Activated naive CD8-positive, alpha-beta T cell treated with anti-CD3 and anti-CD28 coated beads for 36 hours (primary cell): ENCODE data around the gene ZNF850. TPM values are rescaled to one million over a fixed set of nuclear protein-coding genes. Genes with fewer than 3 reads are reported as not detected.
"Not testable (repeated sequence)": the region's sequence is repeated elsewhere in the genome, so short reads cannot be mapped to it uniquely, and the experiment has no call there.

Experiments
- DNase-seq: peaks from one replicate; pipeline ENCODE4 v3.0.0; 2021
- H3K27ac Mint-ChIP-seq: one replicate; pipeline ENCODE4 v1.8.0; 2022; ENCODE audit warnings: mild to moderate bottlenecking, moderate library complexity, mixed read lengths
- H3K27me3 Mint-ChIP-seq: one replicate; pipeline ENCODE4 v1.8.0; 2022; ENCODE audit warnings: mild to moderate bottlenecking, mixed read lengths
- H3K36me3 Mint-ChIP-seq: one replicate; pipeline ENCODE4 v1.8.0; 2021; ENCODE audit warnings: mild to moderate bottlenecking, mixed read lengths
- H3K4me1 Mint-ChIP-seq: one replicate; pipeline ENCODE4 v1.8.0; 2021; ENCODE audit warnings: mixed read lengths
- H3K4me3 Mint-ChIP-seq: one replicate; pipeline ENCODE4 v1.8.0; 2022; ENCODE audit warnings: mild to moderate bottlenecking, moderate library complexity, mixed read lengths
- H3K9me3 Mint-ChIP-seq: one replicate; pipeline ENCODE4 v1.8.0; 2022; ENCODE audit warnings: mixed read lengths
- total RNA-seq, 2 experiments: library from RNA; stranded (reverse); gene quantifications; one replicate each; pipeline ENCODE4 v1.2.3, GENCODE V29; 2021

ZNF850 gene
- total RNA-seq, 2 experiments from 2014 or later, result 10.6 to 13.6 TPM

DNA sequence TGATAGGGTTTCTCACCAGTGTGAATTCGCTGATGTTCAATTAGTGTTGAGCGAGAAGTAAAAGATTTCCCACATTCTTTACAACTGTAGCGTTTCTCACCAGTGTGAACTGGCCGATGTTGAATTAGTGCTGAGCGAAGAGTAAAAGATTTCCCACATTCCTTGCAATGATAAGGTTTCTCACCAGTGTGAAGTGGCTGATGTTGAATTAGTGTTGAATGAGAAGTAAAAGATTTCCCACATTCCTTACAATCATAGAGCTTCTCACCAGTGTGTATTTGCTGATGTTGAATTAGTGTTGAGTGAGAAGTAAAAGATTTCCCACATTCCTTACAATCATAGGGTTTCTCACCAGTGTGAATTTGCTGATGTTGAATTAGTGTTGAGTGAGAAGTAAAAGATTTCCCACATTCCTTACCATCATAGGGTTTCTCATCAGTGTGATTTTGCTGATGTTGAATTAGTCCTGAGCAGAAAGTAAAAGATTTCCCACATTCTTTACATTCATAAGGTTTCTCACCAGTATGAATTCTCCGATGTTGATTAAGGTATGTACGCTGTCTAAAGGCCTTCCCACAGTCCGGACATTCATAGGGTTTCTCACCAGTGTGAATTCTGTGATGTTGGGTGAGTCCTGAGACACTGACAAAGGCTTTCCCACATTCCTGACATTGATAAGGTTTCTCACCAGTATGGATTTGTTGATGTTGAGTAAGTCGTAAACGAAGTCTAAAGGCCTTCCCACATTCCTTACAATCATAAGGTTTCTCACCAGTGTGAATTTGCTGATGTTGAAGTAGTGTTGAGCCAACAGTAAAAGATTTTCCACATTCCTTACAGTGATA is 24.0 kb downstream of the ZNF850 start:
- Mint-ChIP-seq H3K27ac (no peak overlapping the region), H3K4me3 (no peak overlapping the region), H3K36me3 (peaks cover 93% of the 10 kb centered on the region), H3K9me3 (peaks cover 68% of the 10 kb centered on the region), H3K27me3 (no peaks in the 10 kb centered on the region), H3K4me1 (no peaks in the 10 kb centered on the region)
- DNase-seq, result no peak

DNA sequence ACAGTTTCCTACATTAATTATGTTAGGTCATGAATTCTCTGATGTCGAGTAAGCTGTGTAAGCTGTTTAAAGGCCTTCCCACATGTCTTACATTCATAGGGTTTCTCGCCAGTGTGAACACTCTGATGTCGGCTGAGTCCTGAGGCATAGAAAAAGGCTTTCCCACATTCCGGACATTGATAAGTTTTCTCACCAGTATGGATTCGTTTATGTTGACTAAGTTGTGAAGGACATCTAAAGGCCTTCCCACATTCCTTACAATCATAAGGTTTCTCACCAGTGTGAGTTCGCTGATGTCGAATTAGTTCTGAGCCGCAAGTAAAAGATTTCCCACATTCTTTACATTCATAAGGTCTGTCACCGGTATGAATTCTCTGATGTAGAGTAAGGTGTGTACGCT is 24.9 kb downstream of the ZNF850 start:
- Mint-ChIP-seq H3K36me3 (peaks cover 95% of the 10 kb centered on the region), H3K27ac (no peak overlapping the region), H3K9me3 (peaks cover 70% of the 10 kb centered on the region)

DNA sequence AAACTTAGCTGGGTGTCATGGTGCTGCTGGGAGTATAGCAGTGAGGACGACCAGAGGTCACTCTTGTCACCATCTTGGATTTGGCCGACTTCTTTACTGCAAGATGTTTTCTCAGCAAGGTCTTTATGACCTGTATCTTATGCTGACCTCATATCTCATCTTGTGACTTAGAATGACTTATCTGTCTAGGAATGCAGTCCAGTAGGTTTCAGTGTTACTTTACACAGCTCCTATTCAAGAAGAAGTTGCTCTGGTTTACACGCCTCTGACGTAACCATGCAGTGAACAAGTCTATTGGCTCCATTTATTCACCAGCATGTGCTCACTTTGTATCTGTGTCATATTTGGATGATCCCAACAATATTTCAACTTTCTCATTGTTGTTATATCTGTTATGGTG is 26.7 kb downstream of the ZNF850 start:
- no peak for DNase-seq
- Mint-ChIP-seq H3K9me3 (peaks cover 69% of the 10 kb centered on the region), H3K4me1 (no peaks in the 10 kb centered on the region), H3K4me3 (no peak overlapping the region), H3K27me3 (no peaks in the 10 kb centered on the region), H3K36me3 (peaks cover 93% of the 10 kb centered on the region), H3K27ac (no peak overlapping the region)

More for the DNA sequence above, 24.9 kb downstream of the ZNF850 start:
- no peaks in the 10 kb centered on the region for H3K4me1 Mint-ChIP-seq
- H3K4me3 Mint-ChIP-seq, result no peak overlapping the region
- DNase-seq, result no peak
- H3K27me3 Mint-ChIP-seq, result no peaks in the 10 kb centered on the region

DNA sequence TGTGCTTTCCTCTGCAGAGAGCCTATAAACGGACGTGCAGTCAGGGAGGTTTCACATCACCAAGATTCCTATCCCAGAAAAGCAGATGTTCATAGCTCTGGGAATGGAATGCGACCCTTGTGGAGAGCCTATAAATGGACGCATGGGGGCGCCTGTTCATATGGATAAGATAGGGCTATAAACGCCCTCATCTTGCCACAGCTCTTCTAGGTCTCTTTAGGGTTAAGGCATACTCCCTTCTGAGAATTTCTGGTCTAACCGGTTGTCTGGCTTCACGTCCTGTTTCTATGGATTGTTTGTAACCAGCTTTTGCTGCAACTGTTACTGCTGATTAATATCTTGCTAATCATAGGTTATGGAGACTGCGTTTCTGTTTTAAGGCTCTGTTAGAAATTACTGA is 36.4 kb downstream of the ZNF850 start:
- H3K27me3 Mint-ChIP-seq, H3K4me1 Mint-ChIP-seq, DNase-seq, H3K4me3 Mint-ChIP-seq, H3K27ac Mint-ChIP-seq: not testable (repeated sequence)
- H3K9me3 Mint-ChIP-seq, result peaks cover 76% of the 10 kb centered on the region
- peaks cover 79% of the 10 kb centered on the region for H3K36me3 Mint-ChIP-seq

DNA sequence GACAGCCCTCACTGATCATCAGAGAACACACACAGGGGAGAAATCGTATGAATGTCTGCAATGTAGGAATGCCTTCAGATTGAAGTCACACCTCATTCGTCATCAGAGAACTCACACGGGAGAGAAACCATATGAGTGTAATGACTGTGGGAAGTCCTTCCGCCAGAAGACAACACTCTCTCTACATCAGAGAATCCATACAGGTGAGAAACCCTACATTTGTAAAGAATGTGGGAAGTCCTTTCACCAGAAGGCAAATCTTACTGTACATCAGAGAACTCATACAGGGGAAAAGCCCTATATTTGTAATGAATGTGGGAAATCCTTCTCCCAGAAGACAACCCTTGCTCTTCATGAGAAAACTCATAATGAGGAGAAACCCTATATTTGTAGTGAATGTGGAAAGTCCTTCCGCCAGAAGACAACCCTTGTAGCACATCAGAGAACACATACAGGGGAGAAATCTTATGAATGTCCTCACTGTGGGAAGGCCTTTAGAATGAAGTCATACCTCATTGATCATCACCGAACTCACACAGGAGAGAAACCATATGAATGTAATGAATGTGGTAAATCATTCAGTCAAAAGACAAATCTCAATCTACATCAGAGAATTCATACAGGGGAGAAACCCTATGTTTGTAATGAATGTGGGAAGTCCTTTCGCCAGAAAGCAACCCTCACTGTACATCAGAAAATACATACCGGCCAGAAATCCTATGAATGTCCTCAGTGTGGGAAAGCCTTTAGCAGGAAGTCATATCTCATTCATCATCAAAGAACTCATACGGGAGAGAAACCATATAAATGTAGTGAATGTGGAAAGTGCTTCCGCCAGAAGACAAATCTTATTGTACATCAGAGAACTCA is 52.7 kb downstream of the ZNF850 start:
- DNase-seq, result no peak
- peaks cover 83% of the 10 kb centered on the region for H3K36me3 Mint-ChIP-seq
- H3K27me3 Mint-ChIP-seq, result no peaks in the 10 kb centered on the region
- H3K4me1 Mint-ChIP-seq, result no peaks in the 10 kb centered on the region
- H3K27ac Mint-ChIP-seq, result no peak overlapping the region
- peaks cover 59% of the 10 kb centered on the region for H3K9me3 Mint-ChIP-seq
- H3K4me3 Mint-ChIP-seq, result no peak overlapping the region

DNA sequence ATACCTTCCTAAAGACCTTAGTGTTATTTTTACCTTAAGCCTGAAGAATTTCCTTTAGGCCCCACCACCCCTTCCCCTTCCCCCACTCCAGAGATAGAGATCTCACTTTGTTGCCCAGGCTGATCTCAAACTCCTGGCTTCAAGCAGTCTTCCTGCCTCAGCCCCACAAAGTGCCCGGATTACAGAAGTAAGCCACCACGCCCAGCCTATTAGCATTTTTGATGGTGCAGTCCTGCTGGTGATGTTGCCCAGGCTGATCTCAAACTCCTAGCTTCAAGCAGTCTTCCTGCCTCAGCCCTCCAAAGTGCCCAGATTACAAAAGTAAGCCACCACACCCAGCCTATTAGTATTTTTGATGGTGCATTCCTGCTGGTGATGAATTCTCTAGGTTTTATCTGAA is 63.2 kb downstream of the ZNF850 start:
- H3K27me3 Mint-ChIP-seq, result no peaks in the 10 kb centered on the region
- no peaks in the 10 kb centered on the region for H3K4me1 Mint-ChIP-seq

DNA sequence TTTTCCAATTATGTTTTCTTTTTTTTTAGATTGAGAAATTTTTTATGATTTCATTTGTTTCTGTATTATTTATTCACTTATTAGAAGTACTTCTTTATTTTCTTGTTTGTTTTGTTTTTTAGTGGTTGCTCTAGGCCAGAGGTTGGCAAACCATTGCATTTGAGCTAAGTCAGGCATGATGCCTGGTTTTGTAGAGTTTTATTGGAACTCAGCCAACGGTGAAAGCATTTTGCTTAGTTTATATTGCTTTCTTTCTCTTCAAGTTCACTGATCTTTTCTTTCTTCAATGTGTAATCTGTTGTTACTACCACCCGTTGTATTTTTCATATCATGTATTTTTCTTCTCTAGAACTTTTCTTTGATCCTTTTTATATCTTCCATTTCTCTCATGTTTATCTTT is 65.5 kb downstream of the ZNF850 start:
- no peaks in the 10 kb centered on the region for H3K4me1 Mint-ChIP-seq
- peaks cover 51% of the 10 kb centered on the region for H3K9me3 Mint-ChIP-seq
- no peak overlapping the region for H3K27ac Mint-ChIP-seq

More for the DNA sequence above, 63.2 kb downstream of the ZNF850 start:
- H3K9me3 Mint-ChIP-seq, result peaks cover 62% of the 10 kb centered on the region
- no peak for DNase-seq
- H3K4me3 Mint-ChIP-seq, result no peak overlapping the region
- peaks cover 97% of the 10 kb centered on the region for H3K36me3 Mint-ChIP-seq
- H3K27ac Mint-ChIP-seq, result no peak overlapping the region

DNA sequence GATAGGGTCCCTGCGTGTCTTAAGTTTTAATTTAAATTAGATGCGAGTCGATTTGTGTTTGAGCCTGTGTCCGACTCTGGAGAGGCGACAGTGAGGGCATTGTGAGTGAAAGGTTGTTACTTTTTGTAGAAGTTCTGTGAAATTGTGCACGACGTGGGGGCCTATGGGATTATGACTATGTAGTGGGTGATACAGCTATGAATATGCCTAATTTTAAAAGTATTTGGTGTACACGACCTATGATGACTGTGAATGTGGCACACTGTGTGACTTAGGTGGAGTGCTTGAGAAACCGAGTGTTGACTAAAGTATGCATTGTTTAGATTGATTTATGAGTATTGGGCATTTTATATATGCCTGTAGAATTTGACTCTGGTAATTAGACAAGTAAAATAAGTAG is 84.5 kb downstream of the ZNF850 start:
- H3K9me3 Mint-ChIP-seq, result peaks cover 29% of the 10 kb centered on the region
- DNase-seq, result no peak
- H3K4me3 Mint-ChIP-seq, result peak overlapping the region; percentile 97
- H3K27me3 Mint-ChIP-seq, result peaks cover 5% of the 10 kb centered on the region
- H3K4me1 Mint-ChIP-seq, result peaks cover 16% of the 10 kb centered on the region
- peak overlapping the region; percentile 97 for H3K27ac Mint-ChIP-seq
- peaks cover 86% of the 10 kb centered on the region for H3K36me3 Mint-ChIP-seq

More for the DNA sequence above, 65.5 kb downstream of the ZNF850 start:
- no peak for DNase-seq
- Mint-ChIP-seq H3K27me3 (no peaks in the 10 kb centered on the region), H3K36me3 (peaks cover 92% of the 10 kb centered on the region), H3K4me3 (no peak overlapping the region)

DNA sequence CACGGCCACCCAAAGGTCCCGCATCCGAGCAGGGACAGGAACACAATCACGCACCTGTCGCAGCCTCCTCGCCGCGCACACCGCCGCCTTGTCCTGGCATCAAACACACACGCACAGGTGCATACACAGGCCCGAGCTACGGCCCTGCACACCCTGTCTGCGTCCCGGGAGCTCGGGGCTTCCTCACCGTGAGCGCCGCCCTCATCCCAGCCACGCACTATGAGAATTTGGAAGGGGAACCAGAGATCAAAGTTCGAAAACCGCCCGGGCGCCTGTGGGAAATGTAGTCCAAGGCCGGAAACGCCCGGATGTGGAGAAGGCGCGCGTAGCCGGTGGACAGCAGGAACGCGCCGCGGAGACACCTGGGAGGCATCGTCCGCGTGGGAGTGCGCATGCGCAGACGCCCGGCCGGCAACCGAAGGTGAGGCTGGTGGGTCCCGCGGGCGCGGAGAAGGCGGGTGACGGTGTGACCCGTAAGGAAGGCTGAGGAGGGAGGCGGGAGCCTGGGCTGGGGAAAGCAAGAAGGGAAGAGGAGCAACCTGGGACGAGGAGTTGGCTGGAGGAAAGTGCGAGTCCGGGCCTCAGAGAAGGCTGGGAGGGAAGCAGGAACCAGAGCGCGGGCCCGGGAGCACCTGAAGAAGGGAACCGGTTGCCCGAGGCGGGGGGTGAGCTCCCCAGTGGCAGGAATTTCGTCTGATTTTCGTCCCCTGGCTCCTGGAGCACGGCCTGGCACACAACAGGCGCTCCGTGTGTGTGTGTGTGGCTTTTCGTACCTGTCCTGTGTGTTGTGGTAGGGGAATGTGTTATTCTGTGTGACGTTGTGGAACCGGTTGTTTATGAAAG is 85.2 kb downstream of the ZNF850 start, which contains the start of gene ZNF567:
Gene ZNF567 (plus strand): TSS at position 399 of the 843 bp plus-strand sequence. CDS start 7,256 bp downstream, outside the sequence.
- DNase-seq, result peak; percentile 98
- Mint-ChIP-seq H3K27me3 (peaks cover 5% of the 10 kb centered on the region), H3K27ac (peak within 1 kb of the TSS; percentile 97), H3K4me1 (peaks cover 16% of the 10 kb centered on the region), H3K36me3 (peaks cover 86% of the 10 kb centered on the region), H3K9me3 (peaks cover 29% of the 10 kb centered on the region), H3K4me3 (peak within 1 kb of the TSS; percentile 97)

DNA sequence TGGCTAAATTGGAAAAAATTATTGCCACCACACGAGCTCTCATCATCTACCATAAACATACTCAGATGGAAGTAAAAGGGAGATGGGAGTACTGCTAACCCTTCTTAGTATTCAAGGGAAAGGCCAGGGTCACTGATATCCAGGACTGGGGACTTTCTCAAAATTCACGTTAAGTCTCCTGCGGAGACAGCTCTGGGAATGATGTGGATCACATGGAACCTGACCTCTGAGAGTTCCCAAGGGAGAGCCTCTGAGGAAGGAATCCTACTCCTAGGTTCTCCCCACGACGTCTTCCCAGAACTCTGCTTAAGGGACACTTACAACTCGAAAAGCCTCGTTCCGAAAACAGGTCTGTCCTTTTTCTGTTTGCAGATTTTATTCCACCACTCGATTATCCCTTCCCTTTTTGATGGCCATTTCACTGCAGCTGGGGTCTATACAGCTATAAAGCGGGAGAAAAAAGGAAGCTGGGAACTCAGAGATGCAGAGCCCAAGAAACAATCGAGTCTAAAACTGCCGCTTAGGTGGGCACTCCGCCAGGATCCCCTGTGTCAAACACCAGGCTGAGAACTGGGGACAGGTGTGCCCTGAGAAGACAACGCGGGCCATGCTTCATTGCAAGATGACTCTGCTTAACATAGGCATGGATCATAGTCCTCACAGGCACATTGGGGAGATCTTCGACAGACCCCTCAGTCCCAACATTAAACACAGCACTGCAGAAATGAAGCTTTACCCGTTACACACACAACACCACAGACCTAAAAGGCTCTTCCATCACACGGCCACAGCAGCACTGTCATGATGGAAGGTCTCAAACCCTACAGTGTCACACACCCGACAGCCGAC is 86.0 kb downstream of the ZNF850 start:
- no peak for DNase-seq
- Mint-ChIP-seq H3K27me3 (peaks cover 5% of the 10 kb centered on the region), H3K9me3 (peaks cover 28% of the 10 kb centered on the region), H3K4me3 (peak overlapping the region; percentile 97), H3K36me3 (peaks cover 85% of the 10 kb centered on the region), H3K4me1 (peaks cover 16% of the 10 kb centered on the region), H3K27ac (peak overlapping the region; percentile 97)

DNA sequence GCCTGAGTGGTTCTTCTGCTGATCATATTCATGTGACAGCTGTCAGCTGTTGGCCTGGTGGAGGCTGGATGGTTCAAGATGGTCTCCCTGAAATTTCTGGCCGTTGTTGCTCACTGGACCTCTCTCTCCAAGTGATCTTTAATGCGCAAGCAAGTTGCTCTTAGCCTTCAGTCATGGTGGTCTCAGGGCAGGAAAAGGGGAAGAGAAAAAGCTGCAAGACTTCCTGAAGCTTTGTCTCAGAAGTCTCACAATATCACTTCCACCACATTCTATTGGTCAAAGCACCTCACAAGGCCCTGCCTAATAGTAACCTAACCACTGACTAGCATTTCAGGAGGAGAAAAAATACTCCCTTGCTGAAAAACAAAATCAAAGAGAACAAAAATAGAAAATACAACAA is 86.8 kb downstream of the ZNF850 start:
- Mint-ChIP-seq H3K4me3 (peak overlapping the region; percentile 97), H3K27ac (no peak overlapping the region), H3K27me3 (peaks cover 5% of the 10 kb centered on the region), H3K9me3 (peaks cover 32% of the 10 kb centered on the region), H3K36me3 (peaks cover 86% of the 10 kb centered on the region), H3K4me1 (peaks cover 16% of the 10 kb centered on the region)
- no peak for DNase-seq

DNA sequence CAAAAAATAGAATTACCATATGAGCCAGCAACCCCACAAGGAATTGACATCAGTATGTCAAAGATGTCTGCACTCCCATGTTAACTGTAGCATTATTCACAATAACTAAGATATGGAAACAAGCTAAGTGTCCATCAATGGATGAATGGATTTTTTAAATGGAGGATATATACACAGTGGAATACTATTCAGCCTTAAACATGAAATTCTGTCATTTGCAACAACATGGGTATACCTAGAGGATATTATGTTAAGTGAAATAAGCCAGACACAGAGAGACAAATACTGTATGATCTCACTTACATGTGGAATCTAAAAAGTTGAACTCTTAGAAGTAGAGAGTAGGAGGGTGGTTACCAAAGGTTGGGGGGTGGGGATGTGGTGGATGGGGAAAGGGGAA is 93.2 kb downstream of the ZNF850 start:
- Mint-ChIP-seq H3K9me3 (peaks cover 46% of the 10 kb centered on the region), H3K4me1 (no peaks in the 10 kb centered on the region), H3K36me3 (peaks cover 67% of the 10 kb centered on the region), H3K27ac (no peak overlapping the region), H3K27me3 (no peaks in the 10 kb centered on the region), H3K4me3 (no peak overlapping the region)
- no peak for DNase-seq

DNA sequence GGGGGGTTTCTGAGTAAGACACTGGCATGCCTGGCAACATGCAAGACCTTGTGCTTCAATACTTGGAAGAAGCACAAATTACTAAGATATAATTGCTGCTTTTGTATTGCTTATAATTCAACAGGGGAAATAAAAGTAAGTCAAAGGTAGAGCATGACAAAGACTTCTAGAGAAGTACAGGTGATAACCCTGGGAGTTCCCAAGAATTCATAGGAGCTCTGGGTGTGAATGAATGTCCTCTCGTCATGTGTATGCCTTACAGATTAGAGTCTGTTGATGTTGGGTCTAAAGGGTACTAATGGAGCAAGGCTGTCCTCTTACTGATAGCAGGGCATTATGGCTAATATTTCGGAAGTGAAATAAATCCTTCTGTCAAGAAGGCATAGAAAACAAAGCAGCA is 98.4 kb downstream of the ZNF850 start:
- peaks cover 48% of the 10 kb centered on the region for H3K9me3 Mint-ChIP-seq
- no peak for DNase-seq
- no peaks in the 10 kb centered on the region for H3K27me3 Mint-ChIP-seq
- H3K27ac Mint-ChIP-seq, result no peak overlapping the region
- peaks cover 64% of the 10 kb centered on the region for H3K36me3 Mint-ChIP-seq
- H3K4me1 Mint-ChIP-seq, result peaks cover 1% of the 10 kb centered on the region
- no peak overlapping the region for H3K4me3 Mint-ChIP-seq

DNA sequence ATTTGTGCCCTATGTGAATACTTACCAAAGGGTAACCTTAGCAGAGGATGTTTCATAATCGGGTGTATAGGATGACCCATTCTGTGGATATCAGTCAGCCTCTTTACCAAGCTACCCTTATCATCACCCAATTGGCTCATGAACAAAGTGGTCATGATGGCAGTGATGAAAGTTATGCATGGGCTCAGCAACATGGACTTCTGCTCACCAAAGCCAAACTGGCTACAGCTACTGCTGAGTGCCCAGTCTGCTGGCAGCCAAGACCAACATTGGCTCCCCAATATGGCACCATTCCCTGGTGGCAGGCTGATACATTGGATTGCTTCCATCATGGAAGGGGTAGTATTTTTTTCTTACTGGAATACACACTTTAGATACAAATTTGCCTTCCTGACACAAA is 100.2 kb downstream of the ZNF850 start:
- Mint-ChIP-seq H3K27me3 (no peaks in the 10 kb centered on the region), H3K4me3 (no peak overlapping the region), H3K9me3 (peaks cover 47% of the 10 kb centered on the region), H3K27ac (no peak overlapping the region), H3K4me1 (peaks cover 9% of the 10 kb centered on the region), H3K36me3 (peaks cover 60% of the 10 kb centered on the region)
- no peak for DNase-seq
